BJ (cell line): ENCODE measurements around the gene CNGA4. TPM values are rescaled to one million over a fixed set of nuclear protein-coding genes. Genes with fewer than 3 reads are reported as not detected.
"Not testable (repeated sequence)": the region's sequence is repeated elsewhere in the genome, so short reads cannot be mapped to it uniquely, and the experiment has no call there.

Source experiments
- CTCF ChIA-PET: fragments of 350-600 bp; formaldehyde crosslinking; extraction: SDS; loops from one replicate; lab custom pipeline; 2021; ENCODE audit warnings: antibody characterized with exemption, inconsistent platforms; lab: Yijun Ruan, JAX
- POLR2A ChIA-PET: fragments of 300-600 bp; sonication (Branson Sonifier 250); formaldehyde crosslinking; extraction: SDS; loops from one replicate; lab custom pipeline; 2021; ENCODE audit warnings: antibody characterized with exemption; lab: Charles Lee
- DNase-seq: peaks from one replicate; pipeline ENCODE4 v3.0.0-alpha.2; 2011; ENCODE audit warnings: low read depth
- H3K27me3 ChIP-seq: 2 replicates; pipeline ENCODE4 v1.6.0; 2011; ENCODE audit warnings: low read length; ENCODE audit not compliant: control insufficient read depth, insufficient read depth
- H3K36me3 ChIP-seq: 2 replicates; pipeline ENCODE4 v1.5.1; 2011; ENCODE audit warnings: low read length; ENCODE audit not compliant: control insufficient read depth, insufficient read depth
- H3K4me3 ChIP-seq: 2 replicates; pipeline ENCODE4 v1.5.1; 2011; ENCODE audit warnings: low read depth, mild to moderate bottlenecking, control low read depth, low read length
- CTCF ChIP-seq: IDR thresholded peaks from 2 replicates; pipeline ENCODE4 v1.5.1; 2011; ENCODE audit warnings: low read depth, mild to moderate bottlenecking, control low read depth, inconsistent platforms, low read length, moderate library complexity; ENCODE audit not compliant: insufficient read depth
- polyA plus RNA-seq: library from polyadenylated mRNA; depleted of rRNA; stranded (reverse); fragments of >200 nt; gene quantifications from 2 replicates; pipeline ENCODE4 v1.2.3, GENCODE V29; 2011

CNGA4 gene
- polyA plus RNA-seq, 1 experiment: 0.11 TPM

- TF ChIP-seq CTCF: no peak
- DNase-seq: no peak
- POLR2A ChIA-PET: no interaction called here
- H3K27me3 ChIP-seq: peaks cover 1% of the 10 kb centered on the region; the same call in 1 of the 2 replicates
- no peaks in the 10 kb centered on the region for H3K36me3 ChIP-seq
- CTCF ChIA-PET: interaction anchor here (1.4 to 3.5 kb wide), 3 partner anchors 19 to 93 kb away, joined by 3 to 14 read pairs (median 4); no protein-coding TSS in a partner anchor
- no peak overlapping the region for H3K4me3 ChIP-seq
These were observed 31.1 kb downstream of the CNGA4 start for GRCh38 chr11:6269994-6270393.

GRCh38 chr11:6270584-6271246 is 31.8 kb downstream of the CNGA4 start:
- ChIA-PET POLR2A (no interaction called here), CTCF (interaction anchor here (0.9 to 1.6 kb wide), 3 partner anchors 9 to 92 kb away, joined by 3 to 4 read pairs (median 3); no protein-coding TSS in a partner anchor)
- Histone ChIP-seq H3K27me3 (peaks cover 1% of the 10 kb centered on the region; the same call in 1 of the 2 replicates), H3K4me3 (no peak overlapping the region), H3K36me3 (no peaks in the 10 kb centered on the region)
- no peak for TF ChIP-seq CTCF
- no peak for DNase-seq

- no peak for DNase-seq
- Histone ChIP-seq H3K27me3 (no peaks in the 10 kb centered on the region), H3K4me3 (no peak overlapping the region), H3K36me3 (no peaks in the 10 kb centered on the region)
- no peak for TF ChIP-seq CTCF
- ChIA-PET POLR2A (no interaction called here), CTCF (interaction anchor here (0.6 to 1.6 kb wide), 3 partner anchors 81 to 273 kb away, joined by 3 to 4 read pairs (median 3); no protein-coding TSS in a partner anchor)
These were observed 32.7 kb downstream of the CNGA4 start for GRCh38 chr11:6271598-6271997.

GRCh38 chr11:6273188-6273587 is 34.3 kb downstream of the CNGA4 start:
- POLR2A ChIA-PET: no interaction called here
- DNase-seq: no peak
- no peaks in the 10 kb centered on the region for H3K27me3 ChIP-seq
- H3K36me3 ChIP-seq: no peaks in the 10 kb centered on the region
- CTCF ChIA-PET: interaction anchor here (0.6 to 1.8 kb wide), 5 partner anchors 9 to 80 kb away, joined by 3 to 9 read pairs (median 3); no protein-coding TSS in a partner anchor
- no peak overlapping the region for H3K4me3 ChIP-seq
- TF ChIP-seq CTCF: no peak

GRCh38 chr11:6280809-6281208 is 41.9 kb downstream of the CNGA4 start:
- H3K27me3 ChIP-seq, H3K36me3 ChIP-seq, POLR2A ChIA-PET, H3K4me3 ChIP-seq, DNase-seq: not testable (repeated sequence)
- CTCF ChIA-PET: interaction anchor here (0.6 to 1.5 kb wide), 3 partner anchors 12 to 75 kb away, joined by 3 read pairs; no protein-coding TSS in a partner anchor
